Smooth muscle cell (in vitro differentiated cells): Measurements from ENCODE around the gene CREB3L1. TPM values are rescaled to one million over a fixed set of nuclear protein-coding genes. Genes with fewer than 3 reads are reported as not detected.

Source experiments
- DNase-seq: peaks from one replicate; lab custom pipeline; 2025; ENCODE audit not compliant: unreplicated experiment; lab: John Stamatoyannopoulos, UW
- H2AFZ ChIP-seq: fragments of 200-600 bp; sonication (generic); 2 replicates; pipeline ENCODE4 v1.6.0; 2016; ENCODE audit warnings: antibody characterized with exemption, low read depth, mild to moderate bottlenecking
- H3F3A ChIP-seq: fragments of 200-600 bp; sonication (generic); 2 replicates; pipeline ENCODE4 v1.6.0; 2017; ENCODE audit warnings: antibody characterized with exemption, low read depth
- H3K27ac ChIP-seq: fragments of 200-600 bp; sonication (generic); 2 replicates; pipeline ENCODE4 v1.5.1; 2016; ENCODE audit warnings: low read depth, mild to moderate bottlenecking
- H3K27me3 ChIP-seq: fragments of 200-600 bp; sonication (generic); 2 replicates; pipeline ENCODE4 v1.6.1; 2016; ENCODE audit warnings: low read depth, mild to moderate bottlenecking
- H3K36me3 ChIP-seq: fragments of 200-600 bp; sonication (generic); 2 replicates; pipeline ENCODE4 v1.5.1; 2016; ENCODE audit warnings: low read depth
- H3K4me1 ChIP-seq: fragments of 200-600 bp; sonication (generic); 2 replicates; pipeline ENCODE4 v1.5.1; 2016; ENCODE audit warnings: low read depth
- H3K4me2 ChIP-seq: fragments of 200-600 bp; sonication (generic); 2 replicates; pipeline ENCODE4 v1.6.0; 2016; ENCODE audit warnings: mild to moderate bottlenecking
- H3K4me3 ChIP-seq: fragments of 200-600 bp; sonication (generic); 2 replicates; pipeline ENCODE4 v1.5.1; 2016; ENCODE audit warnings: mild to moderate bottlenecking
- H3K79me2 ChIP-seq: fragments of 200-600 bp; sonication (generic); 2 replicates; pipeline ENCODE4 v1.6.0; 2016; ENCODE audit warnings: low read depth, mild to moderate bottlenecking
- H3K9ac ChIP-seq: fragments of 200-600 bp; sonication (generic); 2 replicates; pipeline ENCODE4 v1.6.0; 2016; ENCODE audit warnings: low read depth
- H3K9me3 ChIP-seq: fragments of 200-600 bp; sonication (generic); replicated peaks from 2 replicates; pipeline ENCODE4 v1.5.1; 2016; ENCODE audit warnings: low read depth
- H4K20me1 ChIP-seq: fragments of 200-600 bp; sonication (generic); 2 replicates; pipeline ENCODE4 v1.6.0; 2016; ENCODE audit warnings: low read depth
- whole genome bisulfite sequencing: methylation state at CpG from one replicate; pipeline ENCODE4 v1.1.7; 2016; ENCODE audit warnings: low lambda C conversion rate; 5-methylcytosine and 5-hydroxymethylcytosine counted together
- polyA plus RNA-seq: library from polyadenylated mRNA; unstranded; fragments of >200 nt; fragmentation: Nextera tagmentation; extraction: Ambion mirVana; gene quantifications from 2 replicates; pipeline ENCODE4 v1.2.1, GENCODE V29; 2016
- total RNA-seq: library from RNA; depleted of rRNA; stranded (reverse); fragments of >200 nt; gene quantifications from 2 replicates; pipeline ENCODE4 v1.2.3, GENCODE V29; 2014
- TF ChIP-seq, protein P1 (sequence below): fragments of 200-600 bp; sonication (generic); IDR thresholded peaks from 2 replicates; pipeline ENCODE4 v1.5.1; 2017; ENCODE audit warnings: borderline replicate concordance, mild to moderate bottlenecking, antibody characterized with exemption; ENCODE audit not compliant: insufficient read depth, poor library complexity, severe bottlenecking

Gene CREB3L1
- total and polyA plus RNA-seq, 2 experiments from 2014 or later: 63.3 to 437 TPM

DNA sequence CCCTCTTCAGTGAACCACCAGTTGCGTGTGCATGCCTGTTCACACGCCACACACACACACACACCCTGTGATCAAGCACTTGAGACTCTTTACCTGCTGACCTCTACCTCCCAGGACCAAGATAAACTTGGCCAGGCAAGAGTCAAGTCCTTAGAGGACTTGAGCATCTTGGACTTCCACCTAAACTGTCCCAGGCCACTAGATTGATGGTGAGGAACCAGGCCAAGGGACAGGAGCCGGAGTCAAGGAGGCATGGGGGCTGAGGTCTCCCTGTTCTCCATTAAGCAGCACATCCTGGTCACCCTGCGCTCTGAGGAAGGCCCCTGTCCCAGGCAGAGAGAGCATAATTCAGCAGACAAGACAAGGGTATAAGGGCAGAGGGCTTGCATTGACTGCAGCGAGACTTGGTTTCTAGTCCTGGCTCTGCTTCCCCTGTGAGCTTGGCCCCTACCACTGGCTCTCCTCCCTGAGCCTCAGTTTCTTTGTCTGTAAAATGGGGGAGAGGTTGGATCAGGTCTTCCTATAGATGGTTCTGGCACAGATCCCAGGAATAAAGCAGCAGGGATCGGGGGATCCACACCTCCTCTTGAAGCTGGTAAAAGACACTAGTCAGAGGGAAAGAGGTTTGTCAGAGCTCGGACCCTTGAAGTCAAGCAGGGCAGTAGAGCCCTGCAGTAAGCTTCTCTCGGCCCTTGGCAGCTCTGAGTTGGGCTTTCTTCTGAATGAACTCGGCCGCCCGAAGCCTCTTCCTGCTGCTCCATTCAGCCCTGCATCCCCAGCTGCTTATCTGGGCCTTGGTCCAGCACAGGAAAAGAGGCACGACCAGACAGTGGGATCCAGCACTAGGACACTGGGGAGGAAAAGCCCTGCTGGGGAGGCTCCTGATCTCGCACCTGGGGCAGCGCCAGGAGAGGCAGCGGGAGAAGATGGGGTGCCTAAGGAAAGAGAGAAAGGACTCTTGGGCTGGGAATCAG, 2.0 kb downstream of the CREB3L1 start:
- H3K79me2 ChIP-seq: peaks cover 71% of the 10 kb centered on the region
- no peak overlapping the region for H2AFZ ChIP-seq
- H4K20me1 ChIP-seq: peaks cover 56% of the 10 kb centered on the region
- no peaks in the 10 kb centered on the region for H3K27me3 ChIP-seq
- H3K4me3 ChIP-seq: peak overlapping the region; percentile 96
- H3K4me1 ChIP-seq: peaks cover 40% of the 10 kb centered on the region
- 47% methylated on average over 15 of the region's 15 CpGs for WGBS
- H3F3A ChIP-seq: peaks cover 24% of the 10 kb centered on the region
- peak overlapping the region; percentile 86 for H3K9ac ChIP-seq
- peak overlapping the region; percentile 98 for H3K4me2 ChIP-seq
- TF ChIP-seq, protein P1, sequence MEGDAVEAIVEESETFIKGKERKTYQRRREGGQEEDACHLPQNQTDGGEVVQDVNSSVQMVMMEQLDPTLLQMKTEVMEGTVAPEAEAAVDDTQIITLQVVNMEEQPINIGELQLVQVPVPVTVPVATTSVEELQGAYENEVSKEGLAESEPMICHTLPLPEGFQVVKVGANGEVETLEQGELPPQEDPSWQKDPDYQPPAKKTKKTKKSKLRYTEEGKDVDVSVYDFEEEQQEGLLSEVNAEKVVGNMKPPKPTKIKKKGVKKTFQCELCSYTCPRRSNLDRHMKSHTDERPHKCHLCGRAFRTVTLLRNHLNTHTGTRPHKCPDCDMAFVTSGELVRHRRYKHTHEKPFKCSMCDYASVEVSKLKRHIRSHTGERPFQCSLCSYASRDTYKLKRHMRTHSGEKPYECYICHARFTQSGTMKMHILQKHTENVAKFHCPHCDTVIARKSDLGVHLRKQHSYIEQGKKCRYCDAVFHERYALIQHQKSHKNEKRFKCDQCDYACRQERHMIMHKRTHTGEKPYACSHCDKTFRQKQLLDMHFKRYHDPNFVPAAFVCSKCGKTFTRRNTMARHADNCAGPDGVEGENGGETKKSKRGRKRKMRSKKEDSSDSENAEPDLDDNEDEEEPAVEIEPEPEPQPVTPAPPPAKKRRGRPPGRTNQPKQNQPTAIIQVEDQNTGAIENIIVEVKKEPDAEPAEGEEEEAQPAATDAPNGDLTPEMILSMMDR: no peak
- no peaks in the 10 kb centered on the region for H3K9me3 ChIP-seq
- no peaks in the 10 kb centered on the region for H3K36me3 ChIP-seq
- DNase-seq: no peak
- H3K27ac ChIP-seq: peak overlapping the region; percentile 86

DNA sequence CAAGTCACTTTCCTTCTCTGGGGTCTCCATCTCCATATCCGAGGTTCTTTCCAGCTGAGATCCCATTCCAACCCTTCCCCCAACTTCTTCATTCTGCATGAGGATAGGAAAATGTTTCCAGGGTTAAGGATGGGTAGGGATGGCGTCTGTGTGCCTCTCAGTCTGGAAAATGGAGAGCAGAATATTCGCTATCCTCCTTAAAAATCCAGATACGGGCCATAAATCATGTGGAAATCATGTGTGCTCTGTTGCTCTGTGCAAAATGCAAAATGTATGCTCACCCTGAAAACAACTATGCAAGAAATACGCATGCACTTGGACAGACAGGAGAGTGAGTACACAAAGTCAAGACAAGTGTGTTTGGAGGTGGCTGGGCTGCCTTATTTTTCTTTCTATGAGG, 3.2 kb downstream of the CREB3L1 start:
- H3K79me2 ChIP-seq: peaks cover 84% of the 10 kb centered on the region
- peaks cover 40% of the 10 kb centered on the region for H3K4me1 ChIP-seq
- no peak overlapping the region for H2AFZ ChIP-seq
- no peak for DNase-seq
- no peaks in the 10 kb centered on the region for H3K9me3 ChIP-seq
- H3K27ac ChIP-seq: peak overlapping the region; percentile 86
- no peaks in the 10 kb centered on the region for H3K36me3 ChIP-seq
- no peaks in the 10 kb centered on the region for H3K27me3 ChIP-seq
- peak overlapping the region; percentile 48 for H3K9ac ChIP-seq
- TF ChIP-seq, protein P1: no peak
- peak overlapping the region; percentile 98 for H3K4me2 ChIP-seq
- peaks cover 69% of the 10 kb centered on the region for H4K20me1 ChIP-seq
- H3F3A ChIP-seq: peaks cover 24% of the 10 kb centered on the region
- peak overlapping the region; percentile 96 for H3K4me3 ChIP-seq
- WGBS: 51% methylated on average over 5 of the region's 5 CpGs

DNA sequence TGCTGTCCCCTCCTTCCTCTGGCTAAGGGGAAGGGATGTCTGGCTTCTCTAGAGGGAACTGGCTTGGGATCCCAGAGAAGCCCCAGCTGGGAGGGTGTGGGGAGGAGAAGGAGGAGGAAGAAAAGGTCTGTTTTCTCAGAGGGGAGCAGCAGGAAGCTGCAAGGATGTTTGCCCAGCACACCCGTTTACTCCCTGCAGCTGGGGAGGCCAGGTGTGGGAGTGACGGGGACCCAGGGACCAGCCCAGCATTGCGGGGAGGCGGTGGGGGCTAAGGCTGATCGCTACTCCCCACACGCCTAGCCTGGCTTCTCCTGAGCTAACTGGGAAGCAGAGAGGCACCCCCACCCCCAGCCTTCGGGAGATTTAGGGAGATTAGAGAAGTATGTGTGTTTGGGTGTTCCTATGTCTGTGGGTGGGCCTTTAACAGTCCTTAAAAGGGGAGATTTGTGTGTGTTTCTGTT, 3.9 kb downstream of the CREB3L1 start:
- Histone ChIP-seq H3K79me2 (peaks cover 91% of the 10 kb centered on the region), H3K27ac (peak overlapping the region; percentile 86)
- TF ChIP-seq, protein P1: no peak

More for the DNA sequence above, 3.9 kb downstream of the CREB3L1 start:
- Histone ChIP-seq H4K20me1 (peaks cover 76% of the 10 kb centered on the region), H3F3A (peaks cover 30% of the 10 kb centered on the region), H3K4me1 (peaks cover 35% of the 10 kb centered on the region), H3K27me3 (no peaks in the 10 kb centered on the region), H3K9me3 (no peaks in the 10 kb centered on the region), H3K4me2 (peak overlapping the region; percentile 98), H2AFZ (no peak overlapping the region), H3K9ac (peak overlapping the region; percentile 48), H3K4me3 (peak overlapping the region; percentile 96), H3K36me3 (no peaks in the 10 kb centered on the region)
- no peak for DNase-seq
- 5% methylated on average over 7 of the region's 7 CpGs for WGBS
